ENCODE measurements around the gene CYP51A1. TPM values are rescaled to one million over a fixed set of nuclear protein-coding genes. Genes with fewer than 3 reads are reported as not detected.
"Not testable (repeated sequence)": the region's sequence is repeated elsewhere in the genome, so short reads cannot be mapped to it uniquely, and the experiment has no call there.

The CYP51A1 gene
- total RNA-seq, 2 experiments from 2014 or later: 26.8 to 29.1 TPM

GRCh38 chr7:92142791-92143190 is 8.5 kb upstream of the CYP51A1 start:
- ATAC-seq (ENCODE audit: low read depth); H3K27me3 Mint-ChIP-seq; H3K4me1 Mint-ChIP-seq; DNase-seq; H3K27ac Mint-ChIP-seq; POLR2A ChIA-PET; H3K4me3 Mint-ChIP-seq; H3K9me3 Mint-ChIP-seq; H3K36me3 Mint-ChIP-seq: not testable (repeated sequence)

- POLR2A ChIA-PET: no interaction called here
- no peak for DNase-seq
- Mint-ChIP-seq H3K4me3 (no peak overlapping the region), H3K27ac (no peak overlapping the region), H3K4me1 (no peaks in the 10 kb centered on the region), H3K36me3 (peaks cover 7% of the 10 kb centered on the region), H3K27me3 (peaks cover 2% of the 10 kb centered on the region), H3K9me3 (peaks cover 6% of the 10 kb centered on the region)
- ATAC-seq (ENCODE audit: low read depth): no peak
These were observed 6.9 kb upstream of the CYP51A1 start for GRCh38 chr7:92141161-92141560.

- POLR2A ChIA-PET: no interaction called here
- DNase-seq (no peak), ATAC-seq (ENCODE audit: low read depth) (no peak)
- peaks cover 6% of the 10 kb centered on the region for H3K9me3 Mint-ChIP-seq
- no peak overlapping the region for H3K27ac Mint-ChIP-seq
- H3K4me1 Mint-ChIP-seq: peaks cover 13% of the 10 kb centered on the region
- peaks cover 2% of the 10 kb centered on the region for H3K27me3 Mint-ChIP-seq
- no peak overlapping the region for H3K4me3 Mint-ChIP-seq
- H3K36me3 Mint-ChIP-seq: peaks cover 12% of the 10 kb centered on the region
These were observed 3.3 kb upstream of the CYP51A1 start for GRCh38 chr7:92137557-92137956.

GRCh38 chr7:92135052-92135889 is 994 bp upstream of the CYP51A1 start:
- Mint-ChIP-seq H3K27ac (peak overlapping the region; percentile 99), H3K4me1 (peaks cover 24% of the 10 kb centered on the region), H3K9me3 (peaks cover 5% of the 10 kb centered on the region), H3K4me3 (peak overlapping the region; percentile 94), H3K27me3 (peaks cover 2% of the 10 kb centered on the region), H3K36me3 (peaks cover 19% of the 10 kb centered on the region)
- DNase-seq (no peak), ATAC-seq (ENCODE audit: low read depth) (no peak)
- POLR2A ChIA-PET: interaction anchor here (0.7 to 2.0 kb wide), 5 partner anchors 10 to 312 kb away, joined by 4 to 10 read pairs (median 5); partner anchors contain the start of genes AKAP9, ANKIB1, GATAD1 and KRIT1

GRCh38 chr7:92133737-92134270 is 473 bp downstream of the CYP51A1 start:
- H3K27ac Mint-ChIP-seq: peak overlapping the region; percentile 99
- peaks cover 23% of the 10 kb centered on the region for H3K36me3 Mint-ChIP-seq
- DNase-seq: peak; percentile 72
- ATAC-seq (ENCODE audit: low read depth): peak; percentile 17
- peaks cover 2% of the 10 kb centered on the region for H3K27me3 Mint-ChIP-seq
- H3K4me1 Mint-ChIP-seq: peaks cover 24% of the 10 kb centered on the region
- POLR2A ChIA-PET: interaction anchor here (0.7 to 2.0 kb wide), 5 partner anchors 12 to 313 kb away, joined by 3 to 10 read pairs (median 6); partner anchors contain the start of genes ANKIB1, GATAD1 and KRIT1
- peaks cover 4% of the 10 kb centered on the region for H3K9me3 Mint-ChIP-seq
- peak overlapping the region; percentile 94 for H3K4me3 Mint-ChIP-seq

- ATAC-seq (ENCODE audit: low read depth) (no peak), DNase-seq (no peak)
- peaks cover 24% of the 10 kb centered on the region for H3K4me1 Mint-ChIP-seq
- no peaks in the 10 kb centered on the region for H3K27me3 Mint-ChIP-seq
- peak overlapping the region; percentile 99 for H3K27ac Mint-ChIP-seq
- POLR2A ChIA-PET: interaction anchor here (1.1 to 1.3 kb wide), 2 partner anchors 13 to 114 kb away, joined by 4 to 6 read pairs; no protein-coding TSS in a partner anchor
- H3K4me3 Mint-ChIP-seq: peak overlapping the region; percentile 94
- H3K9me3 Mint-ChIP-seq: no peaks in the 10 kb centered on the region
- peaks cover 21% of the 10 kb centered on the region for H3K36me3 Mint-ChIP-seq
These were observed 1.0 kb downstream of the CYP51A1 start for GRCh38 chr7:92133133-92133736.

GRCh38 chr7:92131764-92132330 is 2.4 kb downstream of the CYP51A1 start:
- H3K36me3 Mint-ChIP-seq: peaks cover 24% of the 10 kb centered on the region
- H3K4me3 Mint-ChIP-seq: no peak overlapping the region
- no peaks in the 10 kb centered on the region for H3K9me3 Mint-ChIP-seq
- peaks cover 24% of the 10 kb centered on the region for H3K4me1 Mint-ChIP-seq
- no peak for DNase-seq
- no peak for ATAC-seq (ENCODE audit: low read depth)
- no peak overlapping the region for H3K27ac Mint-ChIP-seq
- POLR2A ChIA-PET: no interaction called here
- no peaks in the 10 kb centered on the region for H3K27me3 Mint-ChIP-seq

GRCh38 chr7:92131093-92131492 is 3.2 kb downstream of the CYP51A1 start:
- POLR2A ChIA-PET: no interaction called here
- ATAC-seq (ENCODE audit: low read depth) (no peak), DNase-seq (no peak)
- Mint-ChIP-seq H3K4me1 (peaks cover 24% of the 10 kb centered on the region), H3K27me3 (no peaks in the 10 kb centered on the region), H3K4me3 (no peak overlapping the region), H3K9me3 (no peaks in the 10 kb centered on the region), H3K36me3 (peaks cover 25% of the 10 kb centered on the region), H3K27ac (no peak overlapping the region)

- H3K4me3 Mint-ChIP-seq: no peak overlapping the region
- ATAC-seq (ENCODE audit: low read depth): no peak
- H3K27ac Mint-ChIP-seq: no peak overlapping the region
- DNase-seq: no peak
- POLR2A ChIA-PET: no interaction called here
- H3K27me3 Mint-ChIP-seq: no peaks in the 10 kb centered on the region
- H3K9me3 Mint-ChIP-seq: peaks cover 3% of the 10 kb centered on the region
- peaks cover 59% of the 10 kb centered on the region for H3K36me3 Mint-ChIP-seq
- H3K4me1 Mint-ChIP-seq: peaks cover 5% of the 10 kb centered on the region
These were observed 12.6 kb downstream of the CYP51A1 start for GRCh38 chr7:92121681-92122080.

- Mint-ChIP-seq H3K27ac (no peak overlapping the region), H3K4me3 (no peak overlapping the region), H3K36me3 (peaks cover 70% of the 10 kb centered on the region), H3K27me3 (no peaks in the 10 kb centered on the region), H3K9me3 (peaks cover 3% of the 10 kb centered on the region), H3K4me1 (peaks cover 5% of the 10 kb centered on the region)
- POLR2A ChIA-PET: no interaction called here
- DNase-seq: no peak
- no peak for ATAC-seq (ENCODE audit: low read depth)
These were observed 15.0 kb downstream of the CYP51A1 start for GRCh38 chr7:92119213-92119759.

- no peak overlapping the region for H3K4me3 Mint-ChIP-seq
- H3K9me3 Mint-ChIP-seq: peaks cover 3% of the 10 kb centered on the region
- H3K27ac Mint-ChIP-seq: no peak overlapping the region
- peaks cover 55% of the 10 kb centered on the region for H3K36me3 Mint-ChIP-seq
- H3K4me1 Mint-ChIP-seq: peaks cover 5% of the 10 kb centered on the region
- H3K27me3 Mint-ChIP-seq: no peaks in the 10 kb centered on the region
- ATAC-seq (ENCODE audit: low read depth) (no peak), DNase-seq (no peak)
- POLR2A ChIA-PET: no interaction called here
These were observed 17.3 kb downstream of the CYP51A1 start for GRCh38 chr7:92116949-92117348.

- POLR2A ChIA-PET: no interaction called here
- Mint-ChIP-seq H3K4me1 (peaks cover 5% of the 10 kb centered on the region), H3K27me3 (no peaks in the 10 kb centered on the region), H3K9me3 (peaks cover 2% of the 10 kb centered on the region), H3K27ac (no peak overlapping the region), H3K4me3 (no peak overlapping the region), H3K36me3 (peaks cover 47% of the 10 kb centered on the region)
- ATAC-seq (ENCODE audit: low read depth) (no peak), DNase-seq (no peak)
These were observed 18.5 kb downstream of the CYP51A1 start for GRCh38 chr7:92115821-92116220.

- no peak overlapping the region for H3K4me3 Mint-ChIP-seq
- H3K36me3 Mint-ChIP-seq: peaks cover 21% of the 10 kb centered on the region
- no peaks in the 10 kb centered on the region for H3K4me1 Mint-ChIP-seq
- no peak overlapping the region for H3K27ac Mint-ChIP-seq
- POLR2A ChIA-PET: no interaction called here
- H3K9me3 Mint-ChIP-seq: no peaks in the 10 kb centered on the region
- no peak for ATAC-seq (ENCODE audit: low read depth)
- no peaks in the 10 kb centered on the region for H3K27me3 Mint-ChIP-seq
- no peak for DNase-seq
These were observed 23.4 kb downstream of the CYP51A1 start for GRCh38 chr7:92110857-92111256.

All from activated naive CD8-positive, alpha-beta T cell treated with anti-CD3 and anti-CD28 coated beads, Interleukin-2, amount 10 ng/mL, durations not matched to agents 7 days and 5 days (primary cell).